ENCODE measurements around the gene CSNK1G3. TPM values are rescaled to one million over a fixed set of nuclear protein-coding genes. Genes with fewer than 3 reads are reported as not detected.

CSNK1G3 gene
- total RNA-seq, 1 experiment from 2014 or later: 48.3 TPM

GRCh38 chr5:123578390-123578789 lies 66.4 kb downstream of the CSNK1G3 start:
- Histone ChIP-seq H4K20me1 (ENCODE audit: control insufficient read depth, insufficient read depth, insufficient read length) (no peaks in the 10 kb centered on the region), H3K14ac (ENCODE audit: insufficient read depth, low read length) (no peak overlapping the region), H3K27me3 (ENCODE audit: insufficient read depth, low read length) (no peaks in the 10 kb centered on the region), H3K9ac (ENCODE audit: extremely low read depth, insufficient read length, low read length) (no peak overlapping the region), H3K4ac (ENCODE audit: low read depth, low read length) (no peak overlapping the region), H3K79me1 (ENCODE audit: insufficient read depth, low read depth, low read length, poor library complexity, severe bottlenecking) (no peaks in the 10 kb centered on the region), H2BK12ac (ENCODE audit: insufficient read length, low read depth, low read length) (no peak overlapping the region), H2AK5ac (ENCODE audit: insufficient read length, low read length) (no peak overlapping the region), H3K27ac (ENCODE audit: insufficient read length, low read depth, low read length) (no peak overlapping the region), H3K4me1 (ENCODE audit: insufficient read depth, low read length) (no peaks in the 10 kb centered on the region), H2BK20ac (ENCODE audit: low read depth, low read length, poor library complexity, severe bottlenecking) (no peak overlapping the region), H2BK5ac (ENCODE audit: insufficient read length, low read length) (no peak overlapping the region), H3K23me2 (ENCODE audit: insufficient read length, low read depth, low read length, poor library complexity, severe bottlenecking) (no peaks in the 10 kb centered on the region), H2BK15ac (ENCODE audit: low read depth, low read length) (no peak overlapping the region), H3K79me2 (ENCODE audit: insufficient read depth, low read length) (no peaks in the 10 kb centered on the region), H2AFZ (ENCODE audit: low read length) (no peak overlapping the region), H4K8ac (replicated peaks; ENCODE audit: insufficient read length, low read depth, low read length) (no peak overlapping the region), H3K9me3 (ENCODE audit: control insufficient read depth, low read depth, low read length) (no peaks in the 10 kb centered on the region), H2BK120ac (ENCODE audit: low read depth, low read length, poor library complexity, severe bottlenecking) (no peak overlapping the region), H3K23ac (ENCODE audit: insufficient read length, low read depth, low read length) (no peak overlapping the region), H4K5ac (ENCODE audit: insufficient read length, low read depth, low read length) (no peak overlapping the region), H4K91ac (ENCODE audit: insufficient read length, low read depth, low read length) (no peak overlapping the region), H3K56ac (ENCODE audit: insufficient read length, low read depth, low read length) (no peak overlapping the region), H3K4me2 (ENCODE audit: insufficient read depth, insufficient read length, low read length) (no peak overlapping the region), H3T11ph (ENCODE audit: low read length) (no peak overlapping the region), H3K18ac (ENCODE audit: insufficient read length, low read depth, low read length) (no peak overlapping the region)
- no peak overlapping the region for H3K4me3 Mint-ChIP-seq
- H3K27ac Mint-ChIP-seq: no peak overlapping the region
- TF ChIP-seq, protein P1, sequence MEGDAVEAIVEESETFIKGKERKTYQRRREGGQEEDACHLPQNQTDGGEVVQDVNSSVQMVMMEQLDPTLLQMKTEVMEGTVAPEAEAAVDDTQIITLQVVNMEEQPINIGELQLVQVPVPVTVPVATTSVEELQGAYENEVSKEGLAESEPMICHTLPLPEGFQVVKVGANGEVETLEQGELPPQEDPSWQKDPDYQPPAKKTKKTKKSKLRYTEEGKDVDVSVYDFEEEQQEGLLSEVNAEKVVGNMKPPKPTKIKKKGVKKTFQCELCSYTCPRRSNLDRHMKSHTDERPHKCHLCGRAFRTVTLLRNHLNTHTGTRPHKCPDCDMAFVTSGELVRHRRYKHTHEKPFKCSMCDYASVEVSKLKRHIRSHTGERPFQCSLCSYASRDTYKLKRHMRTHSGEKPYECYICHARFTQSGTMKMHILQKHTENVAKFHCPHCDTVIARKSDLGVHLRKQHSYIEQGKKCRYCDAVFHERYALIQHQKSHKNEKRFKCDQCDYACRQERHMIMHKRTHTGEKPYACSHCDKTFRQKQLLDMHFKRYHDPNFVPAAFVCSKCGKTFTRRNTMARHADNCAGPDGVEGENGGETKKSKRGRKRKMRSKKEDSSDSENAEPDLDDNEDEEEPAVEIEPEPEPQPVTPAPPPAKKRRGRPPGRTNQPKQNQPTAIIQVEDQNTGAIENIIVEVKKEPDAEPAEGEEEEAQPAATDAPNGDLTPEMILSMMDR (conservative IDR thresholded peaks at IDR 0.05): no peak
- no peaks in the 10 kb centered on the region for H3K27me3 Mint-ChIP-seq (ENCODE audit: low read depth)
- H3K4me1 Mint-ChIP-seq: peaks cover 17 to 22% of the 10 kb centered on the region in 2 experiments
- peaks cover 12 to 20% (median 17%) of the 10 kb centered on the region in 3 experiments for H3K36me3 Mint-ChIP-seq (ENCODE audit: insufficient read depth in 1 of 3, low read depth in 3 of 3)
- no peaks in the 10 kb centered on the region for H3K9me3 Mint-ChIP-seq
- DNase-seq: no peak

All from H9 (cell line).